H1 (cell line): ENCODE measurements around the gene FAM168B. TPM values are rescaled to one million over a fixed set of nuclear protein-coding genes. Genes with fewer than 3 reads are reported as not detected.

ENCODE experiments used
- ATF2 ChIP-seq: IDR thresholded peaks from 2 replicates; pipeline ENCODE4 v1.6.1; 2012; ENCODE audit warnings: low read length, inconsistent platforms
- HDAC6 ChIP-seq: IDR thresholded peaks from one replicate; pipeline ENCODE4 v1.7.1; 2012; ENCODE audit warnings: low read depth, mild to moderate bottlenecking, inconsistent platforms, low read length, moderate library complexity
- NANOG ChIP-seq: IDR thresholded peaks from 2 replicates; pipeline ENCODE4 v1.6.1; 2011; ENCODE audit warnings: low read length, low read depth, mild to moderate bottlenecking, inconsistent platforms; ENCODE audit not compliant: insufficient read depth, poor library complexity, severe bottlenecking
- NRF1 ChIP-seq: IDR thresholded peaks from 2 replicates; pipeline ENCODE4 v1.6.1; 2011; ENCODE audit warnings: mild to moderate bottlenecking, low read depth, low read length, improper control_type of control experiment
- polyA plus RNA-seq, 7 experiments: library from polyadenylated mRNA; depleted of rRNA in 3 of 7; stranded (reverse) in 5 of 7; unstranded in 2 of 7; fragments of >200 nt in 5 of 7; fragments of 200-250 nt in 2 of 7; gene quantifications; 1 replicate in 5 of 7; 2 replicates in 1 of 7; 4 replicates in 1 of 7; pipeline versions ENCODE4 v1.2.1 to v1.2.3, GENCODE V29; 2011 to 2013; ENCODE audit warnings: missing spikeins in 2 of 7, mixed read lengths in 2 of 7
- total RNA-seq: library from RNA; stranded (reverse); fragmentation: NEBNext Ultra II Directional; extraction: Animal tissue kit (Norgen Biotek cat#: 25700); gene quantifications from 2 replicates; pipeline ENCODE4 v1.2.1, GENCODE V29; 2021

Gene FAM168B
- total and polyA plus RNA-seq, 2 of the 8 experiments (the other 6 are each of a cell fraction or from before 2014, with no cell fraction given) = 61.9 to 123 TPM

GRCh38 chr2:131031875-131032274 is 61.4 kb downstream of the FAM168B start (continued):
- no peak for TF ChIP-seq ATF2
- TF ChIP-seq HDAC6 = no peak
- TF ChIP-seq NANOG = no peak
- TF ChIP-seq NRF1 = no peak
